DOHH2 (cell line): ENCODE results near the gene ACACB.

Source experiments
- H3F3A ChIP-seq: fragments of 200-600 bp; sonication (generic), shearing (Covaris generic); 2 replicates; pipeline ENCODE4 v1.6.0; 2016; ENCODE audit warnings: antibody characterized with exemption, mild to moderate bottlenecking; ENCODE audit not compliant: control insufficient read depth, insufficient read depth
- H3K27ac ChIP-seq: fragments of 200-600 bp; sonication (generic); 2 replicates; pipeline ENCODE4 v1.5.1; 2014; ENCODE audit warnings: low read depth, mild to moderate bottlenecking, low read length, moderate library complexity
- H3K27me3 ChIP-seq: fragments of 200-600 bp; sonication (generic); 2 replicates; pipeline ENCODE4 v1.6.1; 2014; ENCODE audit warnings: mild to moderate bottlenecking, low read length, mixed read lengths; ENCODE audit not compliant: control insufficient read depth
- H3K36me3 ChIP-seq: fragments of 200-600 bp; sonication (generic); 2 replicates; pipeline ENCODE4 v1.6.1; 2014; ENCODE audit warnings: mild to moderate bottlenecking, low read length, moderate library complexity, mixed read lengths; ENCODE audit not compliant: control insufficient read depth
- H3K4me1 ChIP-seq: fragments of 200-600 bp; sonication (generic); 2 replicates; pipeline ENCODE4 v1.6.1; 2014; ENCODE audit warnings: mild to moderate bottlenecking, low read length, mixed read lengths; ENCODE audit not compliant: control insufficient read depth
- H3K4me2 ChIP-seq: fragments of 200-600 bp; sonication (generic); 2 replicates; pipeline ENCODE4 v1.6.0; 2014; ENCODE audit warnings: mild to moderate bottlenecking, low read length, moderate library complexity
- H3K4me3 ChIP-seq: fragments of 200-600 bp; sonication (generic); 2 replicates; pipeline ENCODE4 v1.5.1; 2014; ENCODE audit warnings: mild to moderate bottlenecking, low read length, mixed read lengths
- H3K79me2 ChIP-seq: fragments of 200-600 bp; sonication (generic); 2 replicates; pipeline ENCODE4 v1.6.1; 2014; ENCODE audit warnings: mild to moderate bottlenecking, low read length, mixed read lengths; ENCODE audit not compliant: control insufficient read depth
- H3K9me2 ChIP-seq: fragments of 200-600 bp; sonication (generic); replicated peaks from 2 replicates; pipeline ENCODE4 v1.6.1; 2014; ENCODE audit warnings: mild to moderate bottlenecking, low read length, mixed read lengths; ENCODE audit not compliant: control insufficient read depth
- H3K9me3 ChIP-seq: fragments of 200-600 bp; sonication (generic); 2 replicates; pipeline ENCODE4 v1.6.1; 2014; ENCODE audit warnings: antibody characterized with exemption, low read length, mixed read lengths; ENCODE audit not compliant: control insufficient read depth, insufficient read depth
- H4K20me1 ChIP-seq: fragments of 200-600 bp; sonication (generic); 2 replicates; pipeline ENCODE4 v1.6.0; 2014; ENCODE audit warnings: low read depth, mild to moderate bottlenecking, antibody characterized with exemption, low read length, moderate library complexity; ENCODE audit not compliant: control insufficient read depth, insufficient read depth
- CTCF ChIP-seq: fragments of 200-600 bp; sonication (generic); IDR thresholded peaks from one replicate; pipeline ENCODE4 v1.5.1; 2014; ENCODE audit warnings: antibody characterized with exemption, mild to moderate bottlenecking, low read depth, low read length; ENCODE audit not compliant: poor library complexity, severe bottlenecking
- EZH2phosphoT487 ChIP-seq: fragments of 200-600 bp; sonication (generic); IDR thresholded peaks from 2 replicates; pipeline ENCODE4 v1.6.1; 2017; ENCODE audit warnings: borderline replicate concordance, mild to moderate bottlenecking, antibody characterized with exemption, low read length, moderate library complexity, mixed read lengths

ACACB gene

GRCh38 chr12:109268896-109269295 is 152.5 kb downstream of the ACACB start:
- Histone ChIP-seq H3K79me2 (no peaks in the 10 kb centered on the region), H3K9me2 (no peaks in the 10 kb centered on the region), H3K27ac (no peak overlapping the region), H4K20me1 (no peaks in the 10 kb centered on the region), H3K36me3 (no peaks in the 10 kb centered on the region), H3K4me1 (no peaks in the 10 kb centered on the region), H3K4me3 (no peak overlapping the region), H3K4me2 (no peak overlapping the region), H3K27me3 (no peaks in the 10 kb centered on the region), H3K9me3 (no peaks in the 10 kb centered on the region), H3F3A (no peaks in the 10 kb centered on the region)
- no peak for TF ChIP-seq CTCF
- TF ChIP-seq EZH2phosphoT487, result no peak

GRCh38 chr12:109269428-109269827 is 153.0 kb downstream of the ACACB start:
- H3K27me3 ChIP-seq, result no peaks in the 10 kb centered on the region
- no peak overlapping the region for H3K4me3 ChIP-seq
- no peaks in the 10 kb centered on the region for H3K9me2 ChIP-seq
- no peaks in the 10 kb centered on the region for H4K20me1 ChIP-seq
- H3K4me1 ChIP-seq, result no peaks in the 10 kb centered on the region
- no peaks in the 10 kb centered on the region for H3K9me3 ChIP-seq
- TF ChIP-seq EZH2phosphoT487, result no peak
- no peak for TF ChIP-seq CTCF
- H3K4me2 ChIP-seq, result no peak overlapping the region
- H3K36me3 ChIP-seq, result no peaks in the 10 kb centered on the region
- H3F3A ChIP-seq, result no peaks in the 10 kb centered on the region
- no peaks in the 10 kb centered on the region for H3K79me2 ChIP-seq
- H3K27ac ChIP-seq, result no peak overlapping the region

GRCh38 chr12:109270494-109270893 is 154.1 kb downstream of the ACACB start:
- Histone ChIP-seq H3K36me3 (no peaks in the 10 kb centered on the region), H3K4me1 (no peaks in the 10 kb centered on the region), H3K9me2 (no peaks in the 10 kb centered on the region), H3K4me2 (no peak overlapping the region), H3F3A (no peaks in the 10 kb centered on the region), H3K4me3 (no peak overlapping the region), H3K27ac (no peak overlapping the region), H3K27me3 (no peaks in the 10 kb centered on the region), H3K9me3 (no peaks in the 10 kb centered on the region), H3K79me2 (no peaks in the 10 kb centered on the region), H4K20me1 (no peaks in the 10 kb centered on the region)
- TF ChIP-seq EZH2phosphoT487, result no peak

GRCh38 chr12:109271418-109271817 is 155.0 kb downstream of the ACACB start:
- no peak overlapping the region for H3K4me3 ChIP-seq

More at GRCh38 chr12:109271418-109271817, 155.0 kb downstream of the ACACB start:
- no peak overlapping the region for H3K27ac ChIP-seq
- H3K27me3 ChIP-seq, result no peaks in the 10 kb centered on the region
- no peak overlapping the region for H3K4me2 ChIP-seq
- H3K9me3 ChIP-seq, result no peaks in the 10 kb centered on the region
- TF ChIP-seq CTCF (no peak), EZH2phosphoT487 (no peak)
- no peaks in the 10 kb centered on the region for H4K20me1 ChIP-seq
- no peaks in the 10 kb centered on the region for H3K4me1 ChIP-seq
- no peaks in the 10 kb centered on the region for H3F3A ChIP-seq
- no peaks in the 10 kb centered on the region for H3K79me2 ChIP-seq
- no peaks in the 10 kb centered on the region for H3K9me2 ChIP-seq
- H3K36me3 ChIP-seq, result no peaks in the 10 kb centered on the region
